ENCODE data around the gene CKAP5. TPM values are rescaled to one million over a fixed set of nuclear protein-coding genes. Genes with fewer than 3 reads are reported as not detected.
A peak's percentile ranks its signal among the peaks of the same experiment; 100 is the strongest.

CKAP5 gene
- total RNA-seq, 1 experiment from 2014 or later, result 190 TPM

- peak overlapping the region in 1 of 3 experiments; percentile 62; a peak in 2 of 7 replicates for H3K27ac Mint-ChIP-seq
- no peak overlapping the region for H3K4me3 Mint-ChIP-seq
- Histone ChIP-seq H2AK5ac (ENCODE audit: insufficient read length, low read length) (no peak overlapping the region), H3K27ac (ENCODE audit: insufficient read length, low read depth, low read length) (no peak overlapping the region), H3K23me2 (ENCODE audit: insufficient read length, low read depth, low read length, poor library complexity, severe bottlenecking) (no peaks in the 10 kb centered on the region), H3K4me2 (ENCODE audit: insufficient read depth, insufficient read length, low read length) (no peak overlapping the region), H3K79me1 (ENCODE audit: insufficient read depth, low read depth, low read length, poor library complexity, severe bottlenecking) (no peaks in the 10 kb centered on the region), H3K4me1 (ENCODE audit: insufficient read depth, low read length) (no peaks in the 10 kb centered on the region), H4K20me1 (ENCODE audit: control insufficient read depth, insufficient read depth, insufficient read length) (no peaks in the 10 kb centered on the region), H2BK15ac (ENCODE audit: low read depth, low read length) (no peak overlapping the region), H2BK5ac (ENCODE audit: insufficient read length, low read length) (no peak overlapping the region), H3K14ac (ENCODE audit: insufficient read depth, low read length) (no peak overlapping the region), H3K9ac (ENCODE audit: extremely low read depth, insufficient read length, low read length) (no peak overlapping the region), H3K56ac (ENCODE audit: insufficient read length, low read depth, low read length) (no peak overlapping the region), H3K18ac (ENCODE audit: insufficient read length, low read depth, low read length) (no peak overlapping the region), H3K79me2 (ENCODE audit: insufficient read depth, low read length) (no peaks in the 10 kb centered on the region), H2BK12ac (ENCODE audit: insufficient read length, low read depth, low read length) (no peak overlapping the region), H2AFZ (ENCODE audit: low read length) (no peak overlapping the region), H4K5ac (ENCODE audit: insufficient read length, low read depth, low read length) (no peak overlapping the region), H4K91ac (ENCODE audit: insufficient read length, low read depth, low read length) (no peak overlapping the region), H3K23ac (ENCODE audit: insufficient read length, low read depth, low read length) (no peak overlapping the region), H4K8ac (replicated peaks; ENCODE audit: insufficient read length, low read depth, low read length) (no peak overlapping the region), H3K4ac (ENCODE audit: low read depth, low read length) (no peak overlapping the region), H3K9me3 (ENCODE audit: control insufficient read depth, low read depth, low read length) (no peaks in the 10 kb centered on the region), H3T11ph (ENCODE audit: low read length) (no peak overlapping the region), H2BK120ac (ENCODE audit: low read depth, low read length, poor library complexity, severe bottlenecking) (no peak overlapping the region), H2BK20ac (ENCODE audit: low read depth, low read length, poor library complexity, severe bottlenecking) (no peak overlapping the region), H3K27me3 (ENCODE audit: insufficient read depth, low read length) (no peaks in the 10 kb centered on the region)
- TF ChIP-seq CTCF (conservative IDR thresholded peaks at IDR 0.05), result no peak
- peaks cover 11% of the 10 kb centered on the region in 2 experiments; a peak in 3 of 4 replicates for H3K4me1 Mint-ChIP-seq
- DNase-seq, result no peak
- WGBS (ENCODE audit: extremely low coverage, insufficient read length, low lambda C conversion rate), result no CpG with 5 or more reads among the region's 7 CpGs
- H3K36me3 Mint-ChIP-seq (ENCODE audit: insufficient read depth in 1 of 3, low read depth in 3 of 3), result peaks cover 2 to 13% (median 13%) of the 10 kb centered on the region in 3 experiments; a peak in 5 of 7 replicates
- no peaks in the 10 kb centered on the region for H3K27me3 Mint-ChIP-seq (ENCODE audit: low read depth)
- H3K9me3 Mint-ChIP-seq, result no peaks in the 10 kb centered on the region
Measured at GRCh38 chr11:46694607-46695006, 151.5 kb downstream of the CKAP5 start.
